Coronary artery (tissue), 2 donors: Measurements from ENCODE around the gene PIP5KL1.

Experiments used
- DNase-seq: peaks from one replicate; pipeline ENCODE4 v3.0.0-alpha.2; 2017; ENCODE audit warnings: low spot score
- H3K27ac ChIP-seq, 2 donors: fragments of 200-600 bp; sonication (generic); one replicate each; pipeline ENCODE4 v1.5.1; 2016 to 2019
- H3K4me3 ChIP-seq: fragments of 200-600 bp; sonication (generic); 2 replicates; pipeline ENCODE4 v1.5.1; 2016; ENCODE audit warnings: mild to moderate bottlenecking, moderate library complexity
- TF ChIP-seq, protein P1 (sequence below): fragments of 200-600 bp; sonication (generic); IDR thresholded peaks from one replicate; pipeline ENCODE4 v1.5.1; 2019; ENCODE audit warnings: antibody characterized with exemption

Gene PIP5KL1

DNA sequence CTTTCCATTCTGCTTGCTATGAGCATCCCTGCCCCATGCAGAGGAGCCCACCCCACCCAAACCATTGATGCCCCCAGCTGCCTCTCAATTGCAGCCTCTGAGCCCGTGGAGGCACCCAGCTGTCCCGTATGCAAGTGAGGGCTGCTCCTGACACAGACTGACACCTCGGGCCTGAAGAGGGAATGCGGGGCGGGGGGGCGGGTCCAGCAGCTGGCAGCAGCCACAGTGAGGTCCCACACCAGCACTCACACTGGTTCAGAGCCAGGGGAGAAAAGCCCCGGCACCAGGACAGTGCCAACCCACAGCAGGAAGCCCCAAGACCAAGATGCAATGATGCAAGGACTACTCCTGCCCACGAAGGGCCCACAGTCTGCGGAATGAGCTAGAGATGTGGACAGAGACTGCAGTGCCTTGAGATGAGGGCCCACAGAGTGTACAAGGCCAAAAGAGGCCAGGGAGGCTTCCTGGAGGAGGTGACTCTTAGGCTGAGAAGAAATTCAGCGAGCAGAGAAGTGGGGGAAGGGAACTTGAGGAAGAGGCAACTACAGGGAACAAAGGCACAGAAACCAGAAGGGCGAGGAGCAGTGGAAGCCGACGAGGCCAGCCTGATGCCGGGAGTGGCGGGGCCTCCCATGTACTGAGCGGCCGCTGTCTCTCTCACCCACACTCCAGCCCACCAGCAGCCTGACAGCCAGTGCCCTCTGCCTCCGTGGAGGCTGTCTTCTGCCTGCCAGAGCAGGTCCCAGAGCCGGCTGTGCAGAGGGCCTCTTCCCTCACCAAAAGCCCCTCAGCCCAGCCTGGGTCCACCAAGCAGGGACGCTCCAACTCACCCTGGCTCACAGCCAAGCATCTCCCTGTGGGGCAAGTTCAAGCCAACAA is 41.0 kb upstream of the PIP5KL1 start:
- H3K27ac ChIP-seq = peak overlapping the region in 1 of 2 donors; percentile 90
- peak; percentile 71 for DNase-seq
- TF ChIP-seq, protein P1, sequence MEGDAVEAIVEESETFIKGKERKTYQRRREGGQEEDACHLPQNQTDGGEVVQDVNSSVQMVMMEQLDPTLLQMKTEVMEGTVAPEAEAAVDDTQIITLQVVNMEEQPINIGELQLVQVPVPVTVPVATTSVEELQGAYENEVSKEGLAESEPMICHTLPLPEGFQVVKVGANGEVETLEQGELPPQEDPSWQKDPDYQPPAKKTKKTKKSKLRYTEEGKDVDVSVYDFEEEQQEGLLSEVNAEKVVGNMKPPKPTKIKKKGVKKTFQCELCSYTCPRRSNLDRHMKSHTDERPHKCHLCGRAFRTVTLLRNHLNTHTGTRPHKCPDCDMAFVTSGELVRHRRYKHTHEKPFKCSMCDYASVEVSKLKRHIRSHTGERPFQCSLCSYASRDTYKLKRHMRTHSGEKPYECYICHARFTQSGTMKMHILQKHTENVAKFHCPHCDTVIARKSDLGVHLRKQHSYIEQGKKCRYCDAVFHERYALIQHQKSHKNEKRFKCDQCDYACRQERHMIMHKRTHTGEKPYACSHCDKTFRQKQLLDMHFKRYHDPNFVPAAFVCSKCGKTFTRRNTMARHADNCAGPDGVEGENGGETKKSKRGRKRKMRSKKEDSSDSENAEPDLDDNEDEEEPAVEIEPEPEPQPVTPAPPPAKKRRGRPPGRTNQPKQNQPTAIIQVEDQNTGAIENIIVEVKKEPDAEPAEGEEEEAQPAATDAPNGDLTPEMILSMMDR = no peak
- peak overlapping the region; percentile 53 for H3K4me3 ChIP-seq

DNA sequence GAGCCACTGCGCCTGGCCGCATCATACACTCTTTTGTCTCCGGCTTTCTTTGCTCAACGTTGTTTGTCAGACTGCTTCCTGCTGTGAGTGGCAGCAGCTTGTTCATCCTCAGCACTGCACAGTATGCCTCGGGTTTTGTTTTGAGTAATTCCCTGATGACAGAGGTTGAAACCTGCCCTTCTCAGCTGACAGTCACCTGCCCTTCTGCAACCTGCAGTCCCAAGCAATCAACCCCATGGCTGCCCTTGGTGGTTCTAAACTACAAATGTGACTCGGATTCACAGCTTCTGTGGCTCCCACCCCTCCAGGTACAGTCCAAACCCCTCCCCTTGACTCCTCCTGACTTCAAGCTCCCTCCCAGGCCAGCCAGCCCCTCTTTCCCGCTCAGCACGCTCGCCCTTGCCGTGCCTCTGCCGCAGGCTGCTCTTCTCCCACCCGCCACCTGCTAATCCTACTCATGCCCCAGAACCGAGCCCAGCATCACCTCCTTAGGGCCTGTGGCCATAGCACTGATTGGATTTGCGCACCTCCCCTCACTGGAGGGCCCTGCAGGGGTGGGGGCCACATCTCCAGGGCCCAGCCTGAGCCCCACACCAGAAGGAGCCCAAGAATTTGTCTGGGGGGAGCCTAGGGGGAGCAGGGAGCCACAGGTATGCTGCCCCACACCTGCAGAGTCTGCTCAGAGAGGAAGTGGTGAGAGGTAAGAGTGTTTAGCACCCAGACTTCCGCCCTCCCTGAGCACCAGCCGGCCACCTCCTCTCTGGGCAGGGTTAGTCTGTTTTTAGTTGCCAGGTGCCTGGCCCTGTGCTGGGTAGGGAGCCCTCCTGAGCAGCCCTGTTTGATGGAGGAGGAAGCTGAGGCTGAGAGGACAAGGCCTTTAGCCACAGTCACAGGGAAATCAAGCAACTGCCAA is 40.1 kb upstream of the PIP5KL1 start:
- TF ChIP-seq, protein P1 = no peak
- Histone ChIP-seq H3K27ac (peak overlapping the region in 1 of 2 donors; percentile 90), H3K4me3 (no peak overlapping the region)
- DNase-seq = peak; percentile 69

DNA sequence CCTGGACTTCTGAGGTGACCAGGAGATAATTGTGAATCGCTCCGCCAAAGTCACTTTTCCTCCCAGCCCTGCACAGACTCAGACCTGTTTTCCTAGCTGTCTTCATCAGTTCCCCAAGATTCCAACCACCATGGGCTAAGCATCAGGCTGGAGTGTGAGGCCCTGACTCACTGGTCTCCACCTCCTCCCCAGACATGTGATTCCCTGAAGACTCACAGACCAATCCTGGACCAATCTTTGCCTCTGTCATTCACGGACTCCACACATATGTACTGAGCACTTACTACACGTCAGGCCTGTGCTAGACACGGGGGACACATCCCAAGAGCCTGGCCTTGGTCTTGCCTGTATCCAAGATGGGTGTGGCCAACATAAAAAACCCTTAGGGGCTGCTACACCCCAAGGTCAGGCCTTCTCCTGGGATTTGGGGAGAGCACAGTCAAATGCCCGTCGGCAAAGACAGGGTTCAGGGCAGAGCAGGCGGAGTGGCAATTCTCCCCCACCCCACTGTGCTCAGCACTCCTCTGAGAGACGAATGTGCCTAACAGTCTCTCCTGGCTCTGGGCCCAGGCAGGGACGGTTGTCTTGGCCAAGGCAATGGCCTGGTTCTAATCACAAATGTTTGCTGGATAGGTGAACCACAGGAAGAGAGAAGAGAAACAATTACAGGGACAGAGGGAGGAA is 38.3 kb upstream of the PIP5KL1 start:
- DNase-seq = no peak
- TF ChIP-seq, protein P1 = no peak
- Histone ChIP-seq H3K4me3 (peak overlapping the region; percentile 9), H3K27ac (peak overlapping the region; percentile 71 to 90)

DNA sequence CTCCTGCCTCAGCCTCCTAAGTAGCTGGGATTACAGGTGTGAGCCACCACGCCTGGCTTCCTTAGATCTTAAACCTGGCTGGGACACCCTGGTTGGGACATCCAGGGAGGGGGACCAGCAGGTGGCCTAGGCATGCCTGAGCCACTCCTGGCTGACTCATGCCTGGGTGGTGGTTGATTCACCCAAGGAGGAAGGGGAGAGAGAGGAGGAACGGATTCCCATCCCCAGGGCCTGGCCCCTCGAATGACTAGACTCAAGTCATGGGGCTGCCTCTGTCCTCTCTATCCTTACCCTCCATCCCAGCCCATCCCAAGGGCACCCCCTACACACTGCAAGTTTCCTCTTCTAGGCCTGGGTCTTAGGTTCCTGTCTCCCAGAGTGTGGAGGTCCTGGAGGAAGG is 37.5 kb upstream of the PIP5KL1 start:
- H3K4me3 ChIP-seq = no peak overlapping the region
- peak overlapping the region; percentile 71 to 90 for H3K27ac ChIP-seq
- TF ChIP-seq, protein P1 = no peak
- DNase-seq = no peak

DNA sequence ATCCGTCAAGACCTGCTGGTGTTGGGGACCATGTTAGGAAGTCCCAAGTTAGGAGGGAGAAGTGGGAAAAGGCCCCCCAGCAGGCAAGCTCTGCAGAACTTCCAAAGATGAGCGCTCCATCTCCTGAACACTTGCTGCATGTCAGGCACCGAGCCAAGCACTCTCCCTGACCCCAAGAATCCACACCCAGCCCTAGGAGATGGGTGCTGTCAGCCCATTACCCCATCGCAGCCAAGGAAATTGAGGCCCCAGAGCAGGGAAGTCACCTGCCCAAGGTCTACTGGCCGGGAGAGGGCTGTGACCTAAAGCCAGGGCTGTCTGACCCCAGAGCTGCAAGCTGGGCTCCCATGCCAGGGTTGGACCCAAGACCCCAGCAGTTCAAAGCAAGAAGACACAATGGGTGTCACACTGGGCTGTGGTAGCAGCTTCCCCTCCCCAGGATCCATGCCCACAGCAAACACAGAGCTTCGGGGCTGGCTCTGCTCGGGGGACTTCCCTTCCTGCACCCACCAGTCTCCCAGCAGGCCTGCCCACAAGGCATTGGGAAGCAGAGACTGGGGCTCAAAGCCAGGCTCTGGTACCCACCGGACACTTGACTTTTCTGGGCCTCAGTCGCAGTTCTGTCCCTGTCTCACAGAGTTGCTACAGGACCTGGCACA is 36.7 kb upstream of the PIP5KL1 start:
- TF ChIP-seq, protein P1 = no peak
- no peak overlapping the region for H3K4me3 ChIP-seq
- peak overlapping the region; percentile 89 to 90 for H3K27ac ChIP-seq
- DNase-seq = no peak

DNA sequence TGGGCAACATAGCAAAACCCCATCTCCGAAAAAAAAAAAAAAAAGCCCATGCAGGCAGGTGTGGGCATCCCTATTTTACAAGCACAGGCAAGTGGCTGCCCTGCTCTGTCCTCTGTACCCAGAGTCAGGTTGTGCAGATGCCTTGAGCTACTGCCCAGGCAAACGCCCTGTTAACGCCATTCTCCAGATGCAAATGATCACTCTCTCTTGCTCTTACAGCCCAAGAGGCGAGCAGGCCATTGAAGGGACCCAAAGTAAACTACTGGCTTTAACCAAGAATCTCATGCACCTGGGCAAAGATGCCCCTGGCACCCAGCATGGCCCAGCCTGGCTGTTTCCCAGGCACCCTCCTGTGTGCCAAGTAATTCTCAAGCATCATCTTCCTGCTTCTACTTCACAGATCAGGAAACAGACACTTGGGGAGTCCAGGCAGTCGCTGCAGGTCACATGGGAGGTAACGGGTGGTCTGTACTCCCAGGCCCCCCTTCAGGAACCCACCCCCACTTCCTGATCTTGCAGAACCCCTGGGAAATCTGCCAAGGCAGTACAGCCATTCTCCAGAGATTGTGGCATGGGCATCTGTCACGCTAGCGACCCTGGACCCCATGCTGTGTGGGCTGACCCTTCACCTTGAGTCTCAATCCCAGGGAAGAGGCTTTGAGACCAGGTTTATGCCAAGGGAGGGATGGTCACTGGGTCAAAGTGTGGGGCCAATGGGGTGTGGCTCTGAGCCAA is 36.0 kb upstream of the PIP5KL1 start:
- Histone ChIP-seq H3K4me3 (no peak overlapping the region), H3K27ac (peak overlapping the region; percentile 89 to 90)
- DNase-seq = no peak
- TF ChIP-seq, protein P1 = no peak
